ENCODE results near the gene DNMBP. TPM values are rescaled to one million over a fixed set of nuclear protein-coding genes. Genes with fewer than 3 reads are reported as not detected.

Gene DNMBP
- total and polyA plus RNA-seq, 11 donors: 3.9 to 11.5 (median 6.6) TPM

DNA sequence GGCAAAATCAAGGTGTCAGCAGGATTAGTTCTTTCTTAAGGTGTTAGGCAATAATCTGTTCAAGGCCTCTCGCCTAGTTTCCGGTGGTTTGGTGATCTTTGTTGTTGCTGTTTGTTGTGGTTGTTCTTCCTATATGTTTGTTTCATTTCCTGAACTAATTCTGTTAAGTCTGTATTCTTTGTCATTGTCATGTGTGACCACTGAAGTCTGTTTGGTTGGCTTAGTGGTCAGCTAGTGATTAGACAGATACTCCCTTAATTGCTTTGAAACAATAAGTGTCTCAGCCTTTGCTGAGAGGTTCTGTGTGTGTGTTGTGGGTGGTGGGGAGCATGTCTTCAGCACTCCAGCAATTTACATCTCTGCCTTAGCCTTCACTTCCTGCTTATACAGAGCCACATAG lies 181.3 kb downstream of the DNMBP start:
- no peak overlapping the region for H3K27ac ChIP-seq
- DNase-seq (no peak), ATAC-seq (no peak)
- no peaks in the 10 kb centered on the region for H3K27me3 ChIP-seq
- TF ChIP-seq, protein P1, sequence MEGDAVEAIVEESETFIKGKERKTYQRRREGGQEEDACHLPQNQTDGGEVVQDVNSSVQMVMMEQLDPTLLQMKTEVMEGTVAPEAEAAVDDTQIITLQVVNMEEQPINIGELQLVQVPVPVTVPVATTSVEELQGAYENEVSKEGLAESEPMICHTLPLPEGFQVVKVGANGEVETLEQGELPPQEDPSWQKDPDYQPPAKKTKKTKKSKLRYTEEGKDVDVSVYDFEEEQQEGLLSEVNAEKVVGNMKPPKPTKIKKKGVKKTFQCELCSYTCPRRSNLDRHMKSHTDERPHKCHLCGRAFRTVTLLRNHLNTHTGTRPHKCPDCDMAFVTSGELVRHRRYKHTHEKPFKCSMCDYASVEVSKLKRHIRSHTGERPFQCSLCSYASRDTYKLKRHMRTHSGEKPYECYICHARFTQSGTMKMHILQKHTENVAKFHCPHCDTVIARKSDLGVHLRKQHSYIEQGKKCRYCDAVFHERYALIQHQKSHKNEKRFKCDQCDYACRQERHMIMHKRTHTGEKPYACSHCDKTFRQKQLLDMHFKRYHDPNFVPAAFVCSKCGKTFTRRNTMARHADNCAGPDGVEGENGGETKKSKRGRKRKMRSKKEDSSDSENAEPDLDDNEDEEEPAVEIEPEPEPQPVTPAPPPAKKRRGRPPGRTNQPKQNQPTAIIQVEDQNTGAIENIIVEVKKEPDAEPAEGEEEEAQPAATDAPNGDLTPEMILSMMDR (IDR thresholded peaks at IDR 0.05): no peak
- no peak for TF ChIP-seq POLR2A (IDR thresholded peaks at IDR 0.05)
- peaks cover 0 to 4% (median 0%) of the 10 kb centered on the region in 12 donors for H3K9me3 ChIP-seq
- H3K4me1 ChIP-seq: no peaks in the 10 kb centered on the region
- intact Hi-C loops (cut with DNase I): no loop called here
- H3K36me3 ChIP-seq: no peaks in the 10 kb centered on the region
- H3K4me3 ChIP-seq: no peak overlapping the region
- WGBS, 4 donors: 88 to 98% (median 94%) methylated on average over 2 of the region's 2 CpGs

DNA sequence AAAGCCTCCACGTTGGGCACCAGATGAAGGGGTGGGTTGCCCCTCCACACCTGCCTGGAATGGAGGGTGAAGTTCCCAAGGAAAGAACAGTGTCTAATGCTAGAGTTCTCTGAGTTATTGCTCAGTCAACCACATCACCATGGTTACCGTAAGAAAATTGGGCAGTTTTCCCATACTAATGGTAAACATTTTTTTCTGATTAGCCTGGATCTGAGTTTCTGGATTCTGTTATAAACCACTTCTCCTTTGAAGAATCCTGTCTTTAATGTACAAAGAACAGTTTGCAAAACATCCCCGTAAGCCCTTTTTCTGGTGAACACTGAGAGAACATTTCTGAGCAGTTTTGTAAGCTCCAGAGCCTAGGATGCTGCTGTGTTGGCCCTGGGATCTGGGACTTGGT lies 181.8 kb downstream of the DNMBP start:
- H3K9me3 ChIP-seq: peaks cover 0 to 4% (median 0%) of the 10 kb centered on the region in 12 donors
- WGBS, 4 donors: 91 to 100% (median 98%) methylated on average over 2 to 3 of the region's 3 CpGs
- no peak for DNase-seq
- H3K27ac ChIP-seq: no peak overlapping the region
- ATAC-seq: no peak
- TF ChIP-seq, protein P1 (IDR thresholded peaks at IDR 0.05): no peak
- TF ChIP-seq POLR2A (IDR thresholded peaks at IDR 0.05): no peak
- no peaks in the 10 kb centered on the region for H3K4me1 ChIP-seq
- no peak overlapping the region for H3K4me3 ChIP-seq
- H3K27me3 ChIP-seq: no peaks in the 10 kb centered on the region
- intact Hi-C loops (cut with DNase I): no loop called here
- no peaks in the 10 kb centered on the region for H3K36me3 ChIP-seq

Other genes with a start within 250 kb of the DNMBP start
- under 1 TPM in 8 of 9 donors, not detected in 1; 0.08 to 0.72 (median 0.20) TPM for gene ABCC2, start 227.3 kb downstream of the DNMBP start, total RNA-seq
- gene ABCC2, start 227.3 kb downstream of the DNMBP start, polyA plus RNA-seq: under 1 TPM; 0.11 to 0.21 TPM
- not detected for gene CPN1, start 71.9 kb upstream of the DNMBP start, total RNA-seq
- gene CPN1, start 71.9 kb upstream of the DNMBP start, polyA plus RNA-seq: not detected
- 10 to 100 TPM in 2 of 9 donors, 1 to 10 TPM in 7; 4.3 to 16.5 (median 7.0) TPM for gene ERLIN1, start 176.1 kb upstream of the DNMBP start, total RNA-seq
- gene ERLIN1, start 176.1 kb upstream of the DNMBP start, polyA plus RNA-seq: 10 to 100 TPM in 1 of 2 donors, 1 to 10 TPM in 1; 1.9 to 13.7 TPM
- gene CHUK, start 219.6 kb upstream of the DNMBP start, total RNA-seq: 10 to 100 TPM in 5 of 9 donors, 1 to 10 TPM in 4; 8.5 to 14.8 (median 10.9) TPM
- 10 to 100 TPM in 1 of 2 donors, 1 to 10 TPM in 1; 5.0 to 15.3 TPM for gene CHUK, start 219.6 kb upstream of the DNMBP start, polyA plus RNA-seq